ENCODE measurements around the gene ALDOB.

The ALDOB gene

GRCh38 chr9:101380295-101380694, 55.3 kb downstream of the ALDOB start:
- no peak overlapping the region for H3K27ac ChIP-seq (ENCODE audit: low read depth, low read length)
- no peaks in the 10 kb centered on the region for H3K4me1 ChIP-seq (ENCODE audit: control insufficient read depth, low read length)
- H3K9me3 ChIP-seq (ENCODE audit: control insufficient read depth, insufficient read depth, low read length), result no peaks in the 10 kb centered on the region
- no peak overlapping the region for H3K4me2 ChIP-seq (ENCODE audit: low read length)
- no peak overlapping the region for H3K4me3 ChIP-seq (ENCODE audit: low read length)
- H4K20me1 ChIP-seq (ENCODE audit: control insufficient read depth, insufficient read depth, low read depth, low read length), result no peaks in the 10 kb centered on the region
- no peaks in the 10 kb centered on the region for H3K79me2 ChIP-seq (ENCODE audit: control insufficient read depth, low read length)
- H3K36me3 ChIP-seq (ENCODE audit: control insufficient read depth, low read length), result no peaks in the 10 kb centered on the region
- H3K9me2 ChIP-seq (replicated peaks; ENCODE audit: control insufficient read depth, low read length), result no peaks in the 10 kb centered on the region
- TF ChIP-seq EZH2phosphoT487 (IDR thresholded peaks at IDR 0.05; ENCODE audit: borderline replicate concordance, low read length), result no peak
- TF ChIP-seq, protein P1, sequence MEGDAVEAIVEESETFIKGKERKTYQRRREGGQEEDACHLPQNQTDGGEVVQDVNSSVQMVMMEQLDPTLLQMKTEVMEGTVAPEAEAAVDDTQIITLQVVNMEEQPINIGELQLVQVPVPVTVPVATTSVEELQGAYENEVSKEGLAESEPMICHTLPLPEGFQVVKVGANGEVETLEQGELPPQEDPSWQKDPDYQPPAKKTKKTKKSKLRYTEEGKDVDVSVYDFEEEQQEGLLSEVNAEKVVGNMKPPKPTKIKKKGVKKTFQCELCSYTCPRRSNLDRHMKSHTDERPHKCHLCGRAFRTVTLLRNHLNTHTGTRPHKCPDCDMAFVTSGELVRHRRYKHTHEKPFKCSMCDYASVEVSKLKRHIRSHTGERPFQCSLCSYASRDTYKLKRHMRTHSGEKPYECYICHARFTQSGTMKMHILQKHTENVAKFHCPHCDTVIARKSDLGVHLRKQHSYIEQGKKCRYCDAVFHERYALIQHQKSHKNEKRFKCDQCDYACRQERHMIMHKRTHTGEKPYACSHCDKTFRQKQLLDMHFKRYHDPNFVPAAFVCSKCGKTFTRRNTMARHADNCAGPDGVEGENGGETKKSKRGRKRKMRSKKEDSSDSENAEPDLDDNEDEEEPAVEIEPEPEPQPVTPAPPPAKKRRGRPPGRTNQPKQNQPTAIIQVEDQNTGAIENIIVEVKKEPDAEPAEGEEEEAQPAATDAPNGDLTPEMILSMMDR (IDR thresholded peaks at IDR 0.05; ENCODE audit: low read depth, low read length, poor library complexity, severe bottlenecking), result no peak
- no peaks in the 10 kb centered on the region for H3K27me3 ChIP-seq (ENCODE audit: control insufficient read depth, low read length)
- H3F3A ChIP-seq (ENCODE audit: control insufficient read depth, insufficient read depth), result no peaks in the 10 kb centered on the region

DNA sequence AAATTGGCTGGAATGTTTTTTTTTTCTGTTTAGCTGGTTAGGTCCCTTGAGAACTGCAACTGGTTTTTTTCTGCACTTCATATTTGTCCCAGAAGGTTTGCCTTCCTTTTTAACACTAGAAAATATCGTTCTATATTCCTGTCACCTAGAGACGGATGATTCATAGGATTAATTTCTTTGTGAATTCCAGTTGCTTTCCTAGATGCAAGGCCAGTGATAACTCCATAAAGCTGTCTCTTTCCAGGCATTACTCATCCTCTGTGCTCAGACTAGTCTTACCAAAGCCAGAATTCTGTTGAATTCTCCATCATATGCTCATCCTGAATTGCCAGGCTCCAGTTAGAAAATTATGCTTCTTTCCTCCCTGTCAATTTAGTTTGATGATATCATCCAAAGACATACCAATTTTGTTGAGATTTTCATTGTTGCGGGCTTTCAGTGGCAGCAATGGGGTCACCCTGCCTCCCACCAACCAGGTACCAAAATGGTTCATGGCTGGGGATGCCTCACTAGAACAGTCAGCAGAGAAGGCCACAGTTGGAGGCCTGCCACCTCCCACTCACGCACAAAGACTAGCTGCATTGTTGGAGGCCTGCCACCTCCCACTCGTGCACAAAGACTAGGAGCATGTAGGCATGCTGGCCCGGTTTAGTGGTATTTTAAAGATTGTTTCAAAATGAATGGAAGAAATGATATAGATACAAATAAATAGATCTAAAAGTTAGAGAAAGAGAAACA, 59.3 kb downstream of the ALDOB start:
- H3K27ac ChIP-seq (ENCODE audit: low read depth, low read length), result no peak overlapping the region
- H3K79me2 ChIP-seq (ENCODE audit: control insufficient read depth, low read length), result no peaks in the 10 kb centered on the region
- H4K20me1 ChIP-seq (ENCODE audit: control insufficient read depth, insufficient read depth, low read depth, low read length), result no peaks in the 10 kb centered on the region
- no peaks in the 10 kb centered on the region for H3K9me3 ChIP-seq (ENCODE audit: control insufficient read depth, insufficient read depth, low read length)
- H3K27me3 ChIP-seq (ENCODE audit: control insufficient read depth, low read length), result no peaks in the 10 kb centered on the region
- H3K4me3 ChIP-seq (ENCODE audit: low read length), result no peak overlapping the region
- no peak overlapping the region for H3K4me2 ChIP-seq (ENCODE audit: low read length)
- no peaks in the 10 kb centered on the region for H3K4me1 ChIP-seq (ENCODE audit: control insufficient read depth, low read length)
- TF ChIP-seq EZH2phosphoT487 (IDR thresholded peaks at IDR 0.05; ENCODE audit: borderline replicate concordance, low read length), result no peak
- no peaks in the 10 kb centered on the region for H3F3A ChIP-seq (ENCODE audit: control insufficient read depth, insufficient read depth)
- H3K36me3 ChIP-seq (ENCODE audit: control insufficient read depth, low read length), result no peaks in the 10 kb centered on the region
- H3K9me2 ChIP-seq (replicated peaks; ENCODE audit: control insufficient read depth, low read length), result no peaks in the 10 kb centered on the region

GRCh38 chr9:101375546-101375945, 60.0 kb downstream of the ALDOB start:
- Histone ChIP-seq H3K9me3 (ENCODE audit: control insufficient read depth, insufficient read depth, low read length) (no peaks in the 10 kb centered on the region), H3K4me3 (ENCODE audit: low read length) (no peak overlapping the region), H3K27ac (ENCODE audit: low read depth, low read length) (no peak overlapping the region), H4K20me1 (ENCODE audit: control insufficient read depth, insufficient read depth, low read depth, low read length) (no peaks in the 10 kb centered on the region), H3F3A (ENCODE audit: control insufficient read depth, insufficient read depth) (no peaks in the 10 kb centered on the region), H3K79me2 (ENCODE audit: control insufficient read depth, low read length) (no peaks in the 10 kb centered on the region), H3K9me2 (replicated peaks; ENCODE audit: control insufficient read depth, low read length) (no peaks in the 10 kb centered on the region), H3K36me3 (ENCODE audit: control insufficient read depth, low read length) (no peaks in the 10 kb centered on the region), H3K4me1 (ENCODE audit: control insufficient read depth, low read length) (no peaks in the 10 kb centered on the region), H3K4me2 (ENCODE audit: low read length) (no peak overlapping the region), H3K27me3 (ENCODE audit: control insufficient read depth, low read length) (no peaks in the 10 kb centered on the region)
- no peak for TF ChIP-seq EZH2phosphoT487 (IDR thresholded peaks at IDR 0.05; ENCODE audit: borderline replicate concordance, low read length)

DNA sequence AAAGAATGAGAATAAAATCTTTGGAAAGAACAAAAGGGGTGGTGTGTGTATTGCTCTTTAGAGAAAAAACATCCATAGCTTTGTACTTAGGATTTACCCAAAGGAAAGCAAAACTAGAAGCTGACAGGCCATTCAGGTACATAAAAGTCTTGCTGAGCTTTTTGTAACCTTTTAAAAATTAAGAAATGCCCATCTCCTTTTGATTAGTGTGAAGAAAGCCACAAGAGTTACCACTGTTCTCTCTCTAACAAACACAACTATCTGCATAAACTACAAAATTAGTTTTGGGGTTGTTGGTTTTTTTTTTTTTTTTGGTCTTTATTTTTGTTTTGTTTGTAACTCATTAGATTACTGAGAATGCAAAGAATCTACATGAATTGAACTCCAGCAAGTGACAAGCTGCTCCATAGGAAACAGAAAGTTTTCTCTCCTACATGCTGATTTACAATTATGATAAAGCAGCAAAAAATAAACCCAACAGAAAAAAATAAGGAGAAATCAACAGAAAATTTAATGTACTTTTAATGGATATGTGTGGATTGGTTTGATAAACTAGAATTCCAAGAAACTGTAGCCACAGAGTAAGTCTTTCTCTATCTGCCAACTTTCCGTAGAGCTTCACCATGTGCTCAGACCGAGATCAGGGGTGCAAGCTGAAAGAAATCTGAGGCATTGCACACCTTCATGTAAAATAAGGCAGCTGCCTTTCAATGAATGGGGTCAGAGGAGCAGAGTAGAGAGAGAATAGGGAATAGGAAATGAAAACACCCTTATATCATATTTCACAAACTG, 63.1 kb downstream of the ALDOB start:
- Histone ChIP-seq H3F3A (ENCODE audit: control insufficient read depth, insufficient read depth) (no peaks in the 10 kb centered on the region), H3K27me3 (ENCODE audit: control insufficient read depth, low read length) (no peaks in the 10 kb centered on the region), H3K36me3 (ENCODE audit: control insufficient read depth, low read length) (no peaks in the 10 kb centered on the region), H4K20me1 (ENCODE audit: control insufficient read depth, insufficient read depth, low read depth, low read length) (no peaks in the 10 kb centered on the region), H3K9me3 (ENCODE audit: control insufficient read depth, insufficient read depth, low read length) (no peaks in the 10 kb centered on the region), H3K9me2 (replicated peaks; ENCODE audit: control insufficient read depth, low read length) (no peaks in the 10 kb centered on the region), H3K4me2 (ENCODE audit: low read length) (no peak overlapping the region), H3K4me1 (ENCODE audit: control insufficient read depth, low read length) (no peaks in the 10 kb centered on the region), H3K27ac (ENCODE audit: low read depth, low read length) (no peak overlapping the region), H3K4me3 (ENCODE audit: low read length) (no peak overlapping the region), H3K79me2 (ENCODE audit: control insufficient read depth, low read length) (no peaks in the 10 kb centered on the region)
- TF ChIP-seq, protein P1 (IDR thresholded peaks at IDR 0.05; ENCODE audit: low read depth, low read length, poor library complexity, severe bottlenecking), result no peak
- no peak for TF ChIP-seq EZH2phosphoT487 (IDR thresholded peaks at IDR 0.05; ENCODE audit: borderline replicate concordance, low read length)
